IMR-90 (cell line): ENCODE results near the gene CALML3. TPM values are rescaled to one million over a fixed set of nuclear protein-coding genes. Genes with fewer than 3 reads are reported as not detected.

Source experiments
- ATAC-seq: fragments of 200-7000 bp; cut with Tn5 transposase; 2 replicates; pipeline ENCODE4 v1.9.1; 2020; ENCODE audit warnings: low read depth, mild to moderate bottlenecking, moderate library complexity
- BruUV-seq: library from RNA; stranded (reverse); fragments of 400-500 nt; replicated peaks from 2 replicates; lab custom pipeline; 2021; lab: Mats Ljungman, UMichigan
- CTCF ChIA-PET: fragments of 300-600 bp; formaldehyde crosslinking; extraction: SDS; loops from one replicate; lab custom pipeline; 2021; ENCODE audit warnings: antibody characterized with exemption; lab: Yijun Ruan, JAX
- POLR2A ChIA-PET: fragments of 300-600 bp; sonication (Branson Sonifier 250); formaldehyde crosslinking; loops from one replicate; lab custom pipeline; 2022; ENCODE audit warnings: antibody characterized with exemption; ENCODE audit not compliant: unreplicated experiment; lab: Charles Lee
- DNase-seq: peaks from one replicate; pipeline ENCODE4 v3.0.0; 2013
- H2AFZ ChIP-seq: replicated peaks from 2 replicates; pipeline ENCODE3; 2013; ENCODE audit warnings: low read length, mild to moderate bottlenecking; ENCODE audit not compliant: poor library complexity
- H2AK5ac ChIP-seq: 2 replicates; pipeline ENCODE4 v1.6.1; 2013; ENCODE audit warnings: low read depth, low read length, inconsistent platforms
- H2AK9ac ChIP-seq: replicated peaks from 2 replicates; pipeline ENCODE3; 2013; ENCODE audit warnings: mild to moderate bottlenecking, low read depth, low read length, moderate library complexity; ENCODE audit not compliant: poor library complexity
- H2BK120ac ChIP-seq: 2 replicates; pipeline ENCODE4 v1.6.1; 2013; ENCODE audit warnings: low read depth, low read length, inconsistent platforms
- H2BK15ac ChIP-seq: 3 replicates; pipeline ENCODE4 v1.6.1; 2013; ENCODE audit warnings: low read depth, low read length, inconsistent platforms
- H2BK20ac ChIP-seq: 2 replicates; pipeline ENCODE4 v1.6.1; 2013; ENCODE audit warnings: low read depth, mild to moderate bottlenecking, inconsistent platforms, low read length, moderate library complexity
- H2BK5ac ChIP-seq: 2 replicates; pipeline ENCODE4 v1.6.1; 2013; ENCODE audit warnings: mild to moderate bottlenecking, low read depth, low read length, inconsistent platforms; ENCODE audit not compliant: poor library complexity, severe bottlenecking
- H3K14ac ChIP-seq: replicated peaks from 2 replicates; pipeline ENCODE4 v1.6.1; 2013; ENCODE audit warnings: low read depth, low read length, inconsistent platforms
- H3K18ac ChIP-seq: 2 replicates; pipeline ENCODE4 v1.6.1; 2013; ENCODE audit warnings: low read depth, low read length, control low read depth
- H3K23ac ChIP-seq: 2 replicates; pipeline ENCODE4 v1.6.1; 2013; ENCODE audit warnings: low read depth, low read length, inconsistent platforms
- H3K27ac ChIP-seq: 2 replicates; pipeline ENCODE4 v1.5.1; 2013; ENCODE audit warnings: mild to moderate bottlenecking, control low read depth, low read length; ENCODE audit not compliant: insufficient read depth
- H3K27me3 ChIP-seq: 2 replicates; pipeline ENCODE4 v1.6.1; 2013; ENCODE audit warnings: low read length; ENCODE audit not compliant: control insufficient read depth, insufficient read depth
- H3K36me3 ChIP-seq: 2 replicates; pipeline ENCODE4 v1.6.1; 2013; ENCODE audit warnings: low read length, mixed read lengths; ENCODE audit not compliant: control insufficient read depth, insufficient read depth
- H3K4ac ChIP-seq: 2 replicates; pipeline ENCODE4 v1.6.1; 2013; ENCODE audit warnings: low read depth, low read length, inconsistent platforms
- H3K4me1 ChIP-seq: 2 replicates; pipeline ENCODE4 v1.6.1; 2013; ENCODE audit warnings: low read length, mixed read lengths; ENCODE audit not compliant: control insufficient read depth, insufficient read depth
- H3K4me2 ChIP-seq: 2 replicates; pipeline ENCODE4 v1.6.1; 2013; ENCODE audit warnings: low read depth, mild to moderate bottlenecking, control low read depth, low read length, moderate library complexity
- H3K4me3 ChIP-seq: 2 replicates; pipeline ENCODE4 v1.5.1; 2013; ENCODE audit warnings: low read depth, mild to moderate bottlenecking, control low read depth, low read length, moderate library complexity; ENCODE audit not compliant: insufficient read depth
- H3K56ac ChIP-seq: 2 replicates; pipeline ENCODE4 v1.6.1; 2013; ENCODE audit warnings: low read length, inconsistent platforms; ENCODE audit not compliant: insufficient read depth; ENCODE audit errors: extremely low read depth
- H3K79me1 ChIP-seq, 2 experiments: 2 replicates each; pipeline ENCODE4 v1.6.1; 2013; ENCODE audit warnings: low read length in 2 of 2, inconsistent platforms in 1 of 2, low read depth in 1 of 2
- H3K9ac ChIP-seq: 2 replicates; pipeline ENCODE4 v1.6.1; 2013; ENCODE audit warnings: low read depth, low read length, control low read depth
- H3K9me1 ChIP-seq: 2 replicates; pipeline ENCODE4 v1.6.1; 2013; ENCODE audit warnings: low read length, inconsistent platforms; ENCODE audit not compliant: insufficient read depth
- H3K9me3 ChIP-seq: 2 replicates; pipeline ENCODE4 v1.6.1; 2013; ENCODE audit warnings: low read length; ENCODE audit not compliant: control insufficient read depth, insufficient read depth
- H4K20me1 ChIP-seq: 2 replicates; pipeline ENCODE4 v1.6.1; 2013; ENCODE audit warnings: low read length, inconsistent platforms; ENCODE audit not compliant: insufficient read depth
- H4K5ac ChIP-seq: 2 replicates; pipeline ENCODE4 v1.6.1; 2013; ENCODE audit warnings: mild to moderate bottlenecking, low read depth, low read length, control low read depth
- H4K8ac ChIP-seq, 2 experiments: 2 replicates each; pipeline ENCODE4 v1.6.1; 2013; ENCODE audit warnings: low read depth in 2 of 2, low read length in 2 of 2, control low read depth in 1 of 2, inconsistent platforms in 1 of 2
- H4K91ac ChIP-seq: 2 replicates; pipeline ENCODE4 v1.6.1; 2013; ENCODE audit warnings: low read depth, low read length, inconsistent platforms; ENCODE audit not compliant: insufficient read depth
- BHLHE40 ChIP-seq: fragments of 150-350 bp; IDR thresholded peaks from 2 replicates; pipeline ENCODE4 v1.6.1; 2016; ENCODE audit warnings: mild to moderate bottlenecking, low read depth, low read length
- CEBPB ChIP-seq: IDR thresholded peaks from 2 replicates; pipeline ENCODE4 v1.6.1; 2012; ENCODE audit warnings: low read depth, low read length, improper control_type of control experiment
- CHD1 ChIP-seq: IDR thresholded peaks from 2 replicates; pipeline ENCODE4 v1.6.1; 2012; ENCODE audit warnings: low read depth, low read length, improper control_type of control experiment
- FOS ChIP-seq: fragments of 150-350 bp; IDR thresholded peaks from 2 replicates; pipeline ENCODE4 v1.6.1; 2016; ENCODE audit warnings: low read depth, low read length
- MAZ ChIP-seq: IDR thresholded peaks from 2 replicates; pipeline ENCODE4 v1.6.1; 2012; ENCODE audit warnings: low read depth, mild to moderate bottlenecking, low read length, improper control_type of control experiment, moderate library complexity, borderline replicate concordance
- POLR2A ChIP-seq: IDR thresholded peaks from 2 replicates; pipeline ENCODE4 v1.6.1; 2012; ENCODE audit warnings: mild to moderate bottlenecking, low read depth, low read length
- RAD21 ChIP-seq: IDR thresholded peaks from 2 replicates; pipeline ENCODE4 v1.6.1; 2012; ENCODE audit warnings: low read length, improper control_type of control experiment
- RCOR1 ChIP-seq: IDR thresholded peaks from 2 replicates; pipeline ENCODE4 v1.6.1; 2012; ENCODE audit warnings: mild to moderate bottlenecking, low read length, improper control_type of control experiment; ENCODE audit not compliant: insufficient replicate concordance
- RFX5 ChIP-seq: IDR thresholded peaks from 2 replicates; pipeline ENCODE4 v1.8.0; 2012; ENCODE audit warnings: low read depth, mild to moderate bottlenecking, low read length, moderate library complexity
- SMC3 ChIP-seq: fragments of 150-350 bp; IDR thresholded peaks from 2 replicates; pipeline ENCODE4 v1.6.1; 2016; ENCODE audit warnings: low read depth, mild to moderate bottlenecking, antibody characterized with exemption, low read length, moderate library complexity
- WGBS, 2 experiments: methylation state at CpG; one replicate each; pipeline versions ENCODE4 v1.1.5 to v1.1.7; 2013; ENCODE audit warnings: missing lambda C conversion rate in 2 of 2; ENCODE audit not compliant: insufficient read length in 1 of 2; ENCODE audit errors: extremely low coverage in 2 of 2; 5-methylcytosine and 5-hydroxymethylcytosine counted together
- dilution Hi-C: fragments of 300-500 bp; cut with HindIII; formaldehyde crosslinking; loops from one replicate; pipeline ENCODE4 v1.14.3; 2018; ENCODE audit warnings: low sequenced_read_pairs; ENCODE audit not compliant: unreplicated experiment
- in situ Hi-C: fragments of 300-500 bp; cut with MboI; formaldehyde crosslinking; loops from 3 replicates; pipeline ENCODE4 v1.14.3; 2019; ENCODE audit warnings: low sequenced_read_pairs, inconsistent platforms, mixed read lengths
- intact Hi-C: fragments of 100-400 bp; cut with micrococcal nuclease; formaldehyde crosslinking; loops from 2 replicates; pipeline ENCODE4 v1.10.0; 2022
- polyA plus RNA-seq, 3 experiments: library from polyadenylated mRNA; depleted of rRNA; stranded (reverse); fragments of >200 nt; gene quantifications; 2 replicates each; pipeline ENCODE4 v1.2.3, GENCODE V29; 2012; ENCODE audit warnings: low replicate concordance in 1 of 3
- total RNA-seq: library from RNA; depleted of rRNA; stranded (reverse); fragments of >200 nt; gene quantifications from 2 replicates; pipeline ENCODE4 v1.2.3, GENCODE V29; 2012
- TF ChIP-seq, protein P1 (sequence below): fragments of 150-350 bp; IDR thresholded peaks from 2 replicates; pipeline ENCODE4 v1.6.1; 2017; ENCODE audit warnings: mild to moderate bottlenecking, antibody characterized with exemption, low read length, low read depth
- TF ChIP-seq, protein P2 (sequence below): fragments of 150-350 bp; IDR thresholded peaks from 2 replicates; pipeline ENCODE4 v1.6.1; 2016; ENCODE audit warnings: low read depth, mild to moderate bottlenecking, low read length, moderate library complexity, borderline replicate concordance
- TF ChIP-seq, protein P3 (sequence below): conservative IDR thresholded peaks from 2 replicates; pipeline ENCODE4 v1.5.1; 2012; ENCODE audit warnings: mild to moderate bottlenecking, low read depth, low read length, improper control_type of control experiment

Gene CALML3
- total and polyA plus RNA-seq, 2 of the 4 experiments (the other 2 are of a cell fraction), result not detected

DNA sequence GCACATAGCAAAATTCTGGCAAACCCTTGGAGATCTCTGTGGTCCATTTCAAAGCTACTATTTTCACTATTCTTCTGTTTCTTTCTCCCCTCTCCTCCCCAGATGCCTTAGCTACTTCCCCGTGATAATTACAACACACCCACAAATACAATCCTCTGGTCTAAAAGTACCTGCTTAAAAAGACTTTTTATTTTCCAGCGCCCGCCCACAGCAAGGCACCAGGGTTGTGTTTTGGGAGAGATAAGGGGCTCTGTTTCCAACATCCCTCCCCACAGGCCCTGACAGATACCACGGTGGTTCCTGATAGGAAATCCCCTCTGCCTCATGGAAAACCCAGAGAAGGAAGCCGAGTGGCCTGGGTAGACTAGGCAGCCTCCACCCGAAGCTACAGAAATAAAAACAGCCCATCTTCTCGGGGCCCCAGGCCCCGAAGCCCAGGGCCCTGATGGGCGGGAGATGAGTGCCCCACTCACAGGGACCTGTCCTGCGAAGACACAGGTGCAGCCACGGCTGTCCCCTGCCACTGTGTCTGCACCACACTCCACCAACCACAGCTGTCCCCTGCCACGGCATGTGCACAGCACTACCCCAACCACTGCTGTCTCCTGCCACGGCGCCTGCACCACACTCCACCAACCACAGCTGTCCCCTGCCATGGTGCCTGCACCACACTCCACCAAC is 45.1 kb upstream of the CALML3 start:
- H4K20me1 ChIP-seq, result no peaks in the 10 kb centered on the region
- peak overlapping the region; percentile 5 for H2AFZ ChIP-seq
- no peak overlapping the region for H4K91ac ChIP-seq
- H3K9me1 ChIP-seq, result no peaks in the 10 kb centered on the region
- H3K4me3 ChIP-seq, result no peak overlapping the region
- BruUV-seq, result no TSS peak
- no peak overlapping the region for H3K4ac ChIP-seq
- H4K8ac ChIP-seq, result no peak overlapping the region
- no peak overlapping the region for H2AK9ac ChIP-seq
- ATAC-seq, result no peak
- TF ChIP-seq SMC3 (no peak), MAZ (no peak), RAD21 (no peak), RFX5 (no peak), CHD1 (no peak), RCOR1 (no peak), CEBPB (no peak), BHLHE40 (no peak), POLR2A (no peak), FOS (no peak)
- TF ChIP-seq, protein P1, sequence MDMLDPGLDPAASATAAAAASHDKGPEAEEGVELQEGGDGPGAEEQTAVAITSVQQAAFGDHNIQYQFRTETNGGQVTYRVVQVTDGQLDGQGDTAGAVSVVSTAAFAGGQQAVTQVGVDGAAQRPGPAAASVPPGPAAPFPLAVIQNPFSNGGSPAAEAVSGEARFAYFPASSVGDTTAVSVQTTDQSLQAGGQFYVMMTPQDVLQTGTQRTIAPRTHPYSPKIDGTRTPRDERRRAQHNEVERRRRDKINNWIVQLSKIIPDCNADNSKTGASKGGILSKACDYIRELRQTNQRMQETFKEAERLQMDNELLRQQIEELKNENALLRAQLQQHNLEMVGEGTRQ, result no peak
- TF ChIP-seq, protein P2, sequence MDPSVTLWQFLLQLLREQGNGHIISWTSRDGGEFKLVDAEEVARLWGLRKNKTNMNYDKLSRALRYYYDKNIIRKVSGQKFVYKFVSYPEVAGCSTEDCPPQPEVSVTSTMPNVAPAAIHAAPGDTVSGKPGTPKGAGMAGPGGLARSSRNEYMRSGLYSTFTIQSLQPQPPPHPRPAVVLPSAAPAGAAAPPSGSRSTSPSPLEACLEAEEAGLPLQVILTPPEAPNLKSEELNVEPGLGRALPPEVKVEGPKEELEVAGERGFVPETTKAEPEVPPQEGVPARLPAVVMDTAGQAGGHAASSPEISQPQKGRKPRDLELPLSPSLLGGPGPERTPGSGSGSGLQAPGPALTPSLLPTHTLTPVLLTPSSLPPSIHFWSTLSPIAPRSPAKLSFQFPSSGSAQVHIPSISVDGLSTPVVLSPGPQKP, result no peak
- TF ChIP-seq, protein P3, sequence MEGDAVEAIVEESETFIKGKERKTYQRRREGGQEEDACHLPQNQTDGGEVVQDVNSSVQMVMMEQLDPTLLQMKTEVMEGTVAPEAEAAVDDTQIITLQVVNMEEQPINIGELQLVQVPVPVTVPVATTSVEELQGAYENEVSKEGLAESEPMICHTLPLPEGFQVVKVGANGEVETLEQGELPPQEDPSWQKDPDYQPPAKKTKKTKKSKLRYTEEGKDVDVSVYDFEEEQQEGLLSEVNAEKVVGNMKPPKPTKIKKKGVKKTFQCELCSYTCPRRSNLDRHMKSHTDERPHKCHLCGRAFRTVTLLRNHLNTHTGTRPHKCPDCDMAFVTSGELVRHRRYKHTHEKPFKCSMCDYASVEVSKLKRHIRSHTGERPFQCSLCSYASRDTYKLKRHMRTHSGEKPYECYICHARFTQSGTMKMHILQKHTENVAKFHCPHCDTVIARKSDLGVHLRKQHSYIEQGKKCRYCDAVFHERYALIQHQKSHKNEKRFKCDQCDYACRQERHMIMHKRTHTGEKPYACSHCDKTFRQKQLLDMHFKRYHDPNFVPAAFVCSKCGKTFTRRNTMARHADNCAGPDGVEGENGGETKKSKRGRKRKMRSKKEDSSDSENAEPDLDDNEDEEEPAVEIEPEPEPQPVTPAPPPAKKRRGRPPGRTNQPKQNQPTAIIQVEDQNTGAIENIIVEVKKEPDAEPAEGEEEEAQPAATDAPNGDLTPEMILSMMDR, result no peak
- H3K14ac ChIP-seq, result no peak overlapping the region
- dilution Hi-C loops, result no loop called here
- no peak overlapping the region for H3K56ac ChIP-seq
- H3K27ac ChIP-seq, result no peak overlapping the region
- intact Hi-C loops, result no loop called here
- no peak overlapping the region for H3K9ac ChIP-seq
- no peaks in the 10 kb centered on the region for H3K36me3 ChIP-seq
- no peak overlapping the region for H2BK5ac ChIP-seq
- in situ Hi-C loops, result no loop called here
- POLR2A ChIA-PET, result no interaction called here
- H3K4me1 ChIP-seq, result no peaks in the 10 kb centered on the region; the same call in 1 of the 2 replicates
- no peak overlapping the region for H2BK20ac ChIP-seq
- H3K23ac ChIP-seq, result no peak overlapping the region
- H4K5ac ChIP-seq, result no peak overlapping the region
- H2BK15ac ChIP-seq, result no peak overlapping the region
- CTCF ChIA-PET, result interaction anchor here (0.6 kb wide), 1 partner anchor 1715 kb away, joined by 3 read pairs; no protein-coding TSS in a partner anchor
- no peak overlapping the region for H2BK120ac ChIP-seq
- H3K79me1 ChIP-seq, result no peaks in the 10 kb centered on the region
- no peak overlapping the region for H2AK5ac ChIP-seq
- no peak overlapping the region for H3K4me2 ChIP-seq
- WGBS, 2 experiments, result 100% methylated on average over 1 of the region's 14 CpGs; no CpG with 5 or more reads in 1 of the 2 experiments
- no peak overlapping the region for H3K18ac ChIP-seq
- no peaks in the 10 kb centered on the region for H3K27me3 ChIP-seq
- no peak for DNase-seq
- H3K9me3 ChIP-seq, result peaks cover 2% of the 10 kb centered on the region
